PFSK-1 (cell line): ENCODE results near the gene APOF.

Source experiments
- FOXP2 ChIP-seq: optimal IDR thresholded peaks from 2 replicates; pipeline ENCODE3; 2011; ENCODE audit warnings: borderline replicate concordance, control low read depth, inconsistent platforms; ENCODE audit not compliant: insufficient read depth; ENCODE audit errors: extremely low read length, extremely low read depth
- POLR2AphosphoS5 ChIP-seq: IDR thresholded peaks from 2 replicates; pipeline ENCODE4 v1.6.1; 2012; ENCODE audit warnings: low read depth, mild to moderate bottlenecking, control low read depth, low read length, moderate library complexity
- REST ChIP-seq, 2 experiments: IDR thresholded peaks; 2 replicates each; pipeline versions ENCODE4 v1.6.1 to v1.8.0; 2011 to 2012; ENCODE audit warnings: low read depth in 2 of 2, low read length in 2 of 2, control low read depth in 1 of 2, inconsistent platforms in 1 of 2, mild to moderate bottlenecking in 1 of 2, moderate library complexity in 1 of 2; ENCODE audit not compliant: insufficient read depth in 1 of 2
- SIN3A ChIP-seq: IDR thresholded peaks from 2 replicates; pipeline ENCODE4 v1.6.1; 2012; ENCODE audit warnings: mild to moderate bottlenecking, low read length, moderate library complexity, borderline replicate concordance; ENCODE audit not compliant: insufficient read depth
- TAF1 ChIP-seq: IDR thresholded peaks from 2 replicates; pipeline ENCODE4 v1.6.1; 2012; ENCODE audit warnings: low read length, control low read depth, borderline replicate concordance; ENCODE audit not compliant: insufficient read depth

Gene APOF

GRCh38 chr12:56358836-56359532 lies 3.7 kb downstream of the APOF start:
- TF ChIP-seq SIN3A = no peak
- TF ChIP-seq POLR2AphosphoS5 = no peak
- TF ChIP-seq FOXP2 = no peak
- no peak for TF ChIP-seq TAF1
- no peak for TF ChIP-seq REST (IDR thresholded peaks at IDR 0.05; ENCODE audit: insufficient read depth in 1 of 2, low read depth in 2 of 2, low read length in 2 of 2)

GRCh38 chr12:56351325-56351724 lies 11.3 kb downstream of the APOF start:
- no peak for TF ChIP-seq TAF1
- TF ChIP-seq POLR2AphosphoS5 = no peak
- TF ChIP-seq REST (IDR thresholded peaks at IDR 0.05; ENCODE audit: insufficient read depth in 1 of 2, low read depth in 2 of 2, low read length in 2 of 2) = no peak
- no peak for TF ChIP-seq FOXP2
- no peak for TF ChIP-seq SIN3A

DNA sequence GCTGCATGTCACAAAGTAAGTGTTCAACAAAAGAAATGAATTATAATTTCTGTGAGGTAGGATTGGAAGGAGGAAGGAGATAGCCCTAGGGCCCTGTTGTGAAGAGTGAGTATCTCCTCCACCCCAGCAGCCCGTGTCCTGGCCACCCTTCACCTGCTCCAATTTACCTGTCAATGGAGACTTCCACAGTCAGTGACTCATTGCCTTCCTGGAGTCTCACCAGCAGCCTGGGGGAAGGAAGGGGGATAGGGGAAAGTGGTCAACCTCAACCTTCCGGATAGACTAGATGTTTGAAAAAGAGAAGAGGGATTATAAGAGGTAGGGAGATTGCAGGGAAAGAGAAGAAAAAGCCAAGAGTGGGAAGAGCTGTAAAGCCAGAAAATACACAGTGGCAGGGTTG lies 12.0 kb downstream of the APOF start:
- TF ChIP-seq POLR2AphosphoS5 (no peak), REST (IDR thresholded peaks at IDR 0.05; ENCODE audit: insufficient read depth in 1 of 2, low read depth in 2 of 2, low read length in 2 of 2) (no peak), TAF1 (no peak), FOXP2 (no peak), SIN3A (no peak)

DNA sequence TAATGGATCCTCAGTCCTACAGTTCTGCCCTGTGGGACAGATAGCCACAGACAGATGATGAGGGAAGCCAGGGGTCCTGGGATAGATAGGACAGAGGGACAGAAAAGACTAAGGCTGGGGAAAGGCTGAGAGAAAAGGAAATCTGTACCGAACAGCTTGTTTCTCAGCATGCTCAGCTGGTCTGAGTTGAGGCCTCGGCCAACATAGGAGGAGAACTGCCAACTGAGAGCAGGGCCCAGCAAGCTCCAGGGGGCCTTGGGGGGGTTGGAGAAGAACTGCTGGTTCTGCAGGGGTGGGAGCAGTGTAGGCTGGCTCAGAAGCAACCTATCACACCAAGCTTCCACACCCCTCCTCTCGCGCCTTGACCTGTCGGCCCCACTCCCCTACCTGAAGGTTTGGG lies 13.9 kb downstream of the APOF start:
- TF ChIP-seq SIN3A (no peak), TAF1 (no peak), REST (IDR thresholded peaks at IDR 0.05; ENCODE audit: insufficient read depth in 1 of 2, low read depth in 2 of 2, low read length in 2 of 2) (no peak), POLR2AphosphoS5 (no peak), FOXP2 (no peak)

GRCh38 chr12:56346675-56347074 lies 16.0 kb downstream of the APOF start:
- no peak for TF ChIP-seq POLR2AphosphoS5

DNA sequence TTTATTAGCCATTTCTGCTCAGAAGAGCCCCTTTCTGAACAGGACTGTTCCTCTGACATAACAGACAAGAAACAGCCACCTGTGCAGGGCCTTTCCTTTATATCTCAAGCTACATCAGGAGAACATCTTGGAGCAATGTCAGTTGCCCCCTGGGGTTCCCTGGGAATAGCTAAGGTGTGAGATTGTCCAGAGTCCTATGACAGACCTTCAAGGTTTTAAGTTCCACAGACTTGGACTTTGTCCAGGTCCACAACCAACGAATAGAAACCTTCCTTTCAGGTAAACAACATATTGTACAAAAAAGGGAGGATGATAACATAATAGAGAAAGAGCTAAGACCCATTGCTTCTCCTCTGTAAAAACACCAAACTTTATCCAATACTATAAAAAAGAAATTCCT lies 21.0 kb downstream of the APOF start:
- TF ChIP-seq FOXP2 = no peak
